HG02840 (cell line): ENCODE measurements around the gene CPZ.
"Not testable (repeated sequence)": the region's sequence is repeated elsewhere in the genome, so short reads cannot be mapped to it uniquely, and the experiment has no call there.

Experiments used
- ATAC-seq: cut with Tn5 transposase; IDR thresholded peaks from one replicate; pipeline ENCODE4 v1.9.1; 2021; ENCODE audit warnings: mild to moderate bottlenecking, moderate library complexity, moderate number of reproducible peaks; ENCODE audit not compliant: unreplicated experiment, low FRiP score

Gene CPZ

GRCh38 chr4:8556341-8557150 lies 36.0 kb upstream of the CPZ start:
- ATAC-seq, result no peak

GRCh38 chr4:8557151-8558076 lies 35.2 kb upstream of the CPZ start:
- no peak for ATAC-seq

GRCh38 chr4:8558080-8558960 lies 34.2 kb upstream of the CPZ start:
- no peak for ATAC-seq

GRCh38 chr4:8559011-8559410 lies 33.6 kb upstream of the CPZ start:
- ATAC-seq, result no peak

GRCh38 chr4:8559524-8560264 lies 32.9 kb upstream of the CPZ start:
- no peak for ATAC-seq

- ATAC-seq, result no peak
Measured at GRCh38 chr4:8560265-8561047, 32.1 kb upstream of the CPZ start.

GRCh38 chr4:8564595-8564994 lies 28.0 kb upstream of the CPZ start:
- ATAC-seq, result no peak

- no peak for ATAC-seq
Measured at GRCh38 chr4:8568068-8568668, 24.4 kb upstream of the CPZ start.

GRCh38 chr4:8570201-8570600 lies 22.4 kb upstream of the CPZ start:
- ATAC-seq, result no peak

- no peak for ATAC-seq
Measured at GRCh38 chr4:8571702-8572685, 20.6 kb upstream of the CPZ start.

- no peak for ATAC-seq
Measured at GRCh38 chr4:8573266-8573665, 19.3 kb upstream of the CPZ start.

- no peak for ATAC-seq
Measured at GRCh38 chr4:8574796-8575370, 17.7 kb upstream of the CPZ start.

GRCh38 chr4:8575457-8575856 lies 17.1 kb upstream of the CPZ start:
- ATAC-seq, result no peak

GRCh38 chr4:8576591-8576990 lies 16.0 kb upstream of the CPZ start:
- ATAC-seq, result not testable (repeated sequence)

- no peak for ATAC-seq
Measured at GRCh38 chr4:8577046-8577445, 15.5 kb upstream of the CPZ start.

GRCh38 chr4:8577972-8578371 lies 14.6 kb upstream of the CPZ start:
- no peak for ATAC-seq

- no peak for ATAC-seq
Measured at GRCh38 chr4:8578717-8579116, 13.8 kb upstream of the CPZ start.
